Peyer's patch (tissue), 4 donors: ENCODE measurements around the gene AOPEP.
"Not testable (repeated sequence)": the region's sequence is repeated elsewhere in the genome, so short reads cannot be mapped to it uniquely, and the experiment has no call there.

Source experiments
- CTCF ChIP-seq, 6 experiments: fragments of 450-650 bp in 4 of 6; fragments of 200-600 bp in 2 of 6; sonication (generic) in 1 of 6; IDR thresholded peaks; one replicate each; pipeline ENCODE4 v1.5.1; 2017 to 2019; ENCODE audit warnings: antibody characterized with exemption in 6 of 6, mild to moderate bottlenecking in 3 of 6, moderate library complexity in 1 of 6
- POLR2A ChIP-seq, 2 donors: fragments of 450-650 bp; IDR thresholded peaks; one replicate each; pipeline ENCODE4 v1.5.1; 2017; ENCODE audit warnings: antibody characterized with exemption in 2 of 2, mild to moderate bottlenecking in 2 of 2, moderate library complexity in 2 of 2

- not testable (repeated sequence) for TF ChIP-seq CTCF, POLR2A (IDR thresholded peaks at IDR 0.05)
Observed at GRCh38 chr9:94940296-94940695, 213.8 kb downstream of the AOPEP start.
